Brain microvascular endothelial cell (primary cell): ENCODE results near the gene SERPINE3.

Source experiments
- DNase-seq: peaks from one replicate; pipeline ENCODE4 v3.0.0-alpha.2; 2020
- H3K27ac ChIP-seq: fragments of 250-450 bp; sonication (Bioruptor Pico); 2 replicates; pipeline ENCODE4 v1.5.1; 2020; ENCODE audit warnings: mild to moderate bottlenecking, moderate library complexity
- H3K27me3 ChIP-seq: fragments of 250-450 bp; sonication (Bioruptor Pico); replicated peaks from 2 replicates; pipeline ENCODE4 v1.5.1; 2020; ENCODE audit warnings: mild to moderate bottlenecking
- H3K36me3 ChIP-seq: fragments of 250-450 bp; sonication (Bioruptor Pico); replicated peaks from 2 replicates; pipeline ENCODE4 v1.5.1; 2020; ENCODE audit warnings: mild to moderate bottlenecking
- H3K4me3 ChIP-seq: 2 replicates; pipeline ENCODE4 v1.5.1; 2011; ENCODE audit warnings: low read depth, mild to moderate bottlenecking, control low read depth, low read length, moderate library complexity
- CTCF ChIP-seq: IDR thresholded peaks from 2 replicates; pipeline ENCODE4 v1.5.1; 2011; ENCODE audit warnings: low read depth, mild to moderate bottlenecking, moderate library complexity, low read length, control low read depth, inconsistent platforms; ENCODE audit errors: missing control alignments
- in situ Hi-C: cut with HindIII; loops from 2 replicates; pipeline ENCODE4 v1.10.0; 2017; ENCODE audit warnings: low sequenced_read_pairs, low pct_ligation_motif_present

SERPINE3 gene

GRCh38 chr13:51357928-51358595, 18.6 kb downstream of the SERPINE3 start:
- Histone ChIP-seq H3K27ac (no peak overlapping the region), H3K27me3 (no peaks in the 10 kb centered on the region), H3K36me3 (no peaks in the 10 kb centered on the region), H3K4me3 (no peak overlapping the region)
- in situ Hi-C loops = no loop called here
- DNase-seq = no peak
- no peak for TF ChIP-seq CTCF

- H3K27ac ChIP-seq = no peak overlapping the region
- no peak overlapping the region for H3K4me3 ChIP-seq
- in situ Hi-C loops = no loop called here
- H3K27me3 ChIP-seq = no peaks in the 10 kb centered on the region
- DNase-seq = no peak
- no peaks in the 10 kb centered on the region for H3K36me3 ChIP-seq
- TF ChIP-seq CTCF = no peak
Observed at GRCh38 chr13:51359352-51359751, 19.9 kb downstream of the SERPINE3 start.

- no peak for DNase-seq
- H3K27ac ChIP-seq = no peak overlapping the region
- H3K36me3 ChIP-seq = peaks cover 1% of the 10 kb centered on the region
- TF ChIP-seq CTCF = no peak
- H3K27me3 ChIP-seq = no peaks in the 10 kb centered on the region
- in situ Hi-C loops = no loop called here
- no peak overlapping the region for H3K4me3 ChIP-seq
Observed at GRCh38 chr13:51360489-51360888, 21.0 kb downstream of the SERPINE3 start.

DNA sequence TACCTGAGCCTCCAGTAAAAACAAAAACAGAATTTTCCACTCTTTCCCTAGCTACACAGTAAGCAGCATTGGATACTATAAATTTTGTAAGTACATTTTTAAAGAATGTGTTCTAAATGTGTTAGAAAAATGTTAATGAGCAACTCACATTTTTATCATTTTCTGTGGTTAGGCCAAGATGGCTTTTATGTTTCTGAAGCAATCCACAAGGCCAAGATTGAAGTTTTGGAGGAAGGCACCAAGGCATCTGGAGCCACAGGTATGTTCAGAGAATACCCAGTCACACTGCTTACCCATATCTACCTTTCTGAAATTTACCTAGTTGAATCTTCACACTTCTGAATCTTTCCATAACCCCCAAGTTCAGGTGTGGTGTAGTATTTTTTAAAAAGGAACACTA, 21.6 kb downstream of the SERPINE3 start:
- TF ChIP-seq CTCF = no peak
- H3K27ac ChIP-seq = no peak overlapping the region
- H3K4me3 ChIP-seq = no peak overlapping the region
- peaks cover 2% of the 10 kb centered on the region for H3K36me3 ChIP-seq
- in situ Hi-C loops = no loop called here
- H3K27me3 ChIP-seq = no peaks in the 10 kb centered on the region
- DNase-seq = no peak

DNA sequence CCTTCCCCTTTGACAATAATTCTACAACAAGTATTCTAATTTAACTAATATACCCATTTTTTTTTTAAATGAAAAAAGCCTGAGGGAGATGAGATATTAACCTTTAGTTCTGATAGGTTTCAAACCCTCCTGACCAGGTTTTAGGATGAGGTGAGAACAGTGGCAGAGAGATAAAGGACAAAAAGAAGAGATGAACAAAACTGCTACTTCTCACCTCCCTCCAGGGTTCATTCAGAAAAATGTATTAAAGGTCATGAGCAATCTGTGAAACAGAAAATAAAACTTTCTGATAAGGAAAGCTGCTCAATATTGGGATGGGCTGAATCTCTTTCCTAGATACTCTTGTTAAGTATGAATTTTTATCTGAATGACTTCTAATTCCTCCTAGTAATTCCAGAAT, 24.1 kb downstream of the SERPINE3 start:
- TF ChIP-seq CTCF = no peak
- H3K4me3 ChIP-seq = no peak overlapping the region
- H3K36me3 ChIP-seq = peaks cover 14% of the 10 kb centered on the region
- no peak overlapping the region for H3K27ac ChIP-seq
- in situ Hi-C loops = no loop called here
- H3K27me3 ChIP-seq = no peaks in the 10 kb centered on the region
- DNase-seq = no peak
